ENCODE measurements around the gene EBF4. TPM values are rescaled to one million over a fixed set of nuclear protein-coding genes. Genes with fewer than 3 reads are reported as not detected.
A peak's percentile ranks its signal among the peaks of the same experiment; 100 is the strongest.

Gene EBF4
- total RNA-seq, 1 experiment from 2014 or later: 2.7 TPM

GRCh38 chr20:2655331-2656116 lies 37.1 kb upstream of the EBF4 start (continued):
- no peak for TF ChIP-seq CBFB (CRISPR knock-in tag; IDR thresholded peaks at IDR 0.05; ENCODE audit: low read depth)
- no peak for TF ChIP-seq HMGXB4 (CRISPR knock-in tag; IDR thresholded peaks at IDR 0.05)
- TF ChIP-seq NR1H2 (CRISPR knock-in tag; IDR thresholded peaks at IDR 0.05): no peak
- no peak for TF ChIP-seq NFATC4 (CRISPR knock-in tag; IDR thresholded peaks at IDR 0.05)
- TF ChIP-seq IRF2 (CRISPR knock-in tag; IDR thresholded peaks at IDR 0.05; ENCODE audit: borderline replicate concordance, low read depth): no peak
- TF ChIP-seq SMAD3 (CRISPR knock-in tag; IDR thresholded peaks at IDR 0.05; ENCODE audit: borderline replicate concordance): no peak

GRCh38 chr20:2656471-2657117 lies 36.0 kb upstream of the EBF4 start:
- H3K27me3 Mint-ChIP-seq (ENCODE audit: low read depth): no peaks in the 10 kb centered on the region
- ChIA-PET CTCF (no interaction called here), POLR2A (no interaction called here)
- no peak for TF ChIP-seq ZNF416 (CRISPR knock-in tag; IDR thresholded peaks at IDR 0.05)
- TF ChIP-seq ELF4 (CRISPR knock-in tag; IDR thresholded peaks at IDR 0.05; ENCODE audit: low read depth): no peak
- TF ChIP-seq GRHL2 (CRISPR knock-in tag; IDR thresholded peaks at IDR 0.05; ENCODE audit: insufficient replicate concordance, severe bottlenecking): no peak
- TF ChIP-seq MXD4 (CRISPR knock-in tag; IDR thresholded peaks at IDR 0.05; ENCODE audit: borderline replicate concordance): no peak
- no peak for TF ChIP-seq GABPB1 (CRISPR knock-in tag; IDR thresholded peaks at IDR 0.05)
- TF ChIP-seq CREB1 (CRISPR knock-in tag; IDR thresholded peaks at IDR 0.05): no peak
- no peak for TF ChIP-seq STAT6 (CRISPR knock-in tag; conservative IDR thresholded peaks at IDR 0.05; ENCODE audit: low read depth)
- TF ChIP-seq PRDM15 (CRISPR knock-in tag; IDR thresholded peaks at IDR 0.05): no peak
- no peak for TF ChIP-seq HMGA2 (CRISPR knock-in tag; IDR thresholded peaks at IDR 0.05)
- no peak for TF ChIP-seq FOXJ3 (CRISPR knock-in tag; IDR thresholded peaks at IDR 0.05; ENCODE audit: borderline replicate concordance)
- no peak for TF ChIP-seq E2F5 (CRISPR knock-in tag; IDR thresholded peaks at IDR 0.05)
- TF ChIP-seq ZBTB43 (CRISPR knock-in tag; IDR thresholded peaks at IDR 0.05): no peak
- TF ChIP-seq FOXP4 (CRISPR knock-in tag; IDR thresholded peaks at IDR 0.05): no peak
- no peak for TF ChIP-seq SMAD4 (CRISPR knock-in tag; IDR thresholded peaks at IDR 0.05)
- no peak for TF ChIP-seq JAZF1 (CRISPR knock-in tag; IDR thresholded peaks at IDR 0.05)
- no peak for TF ChIP-seq MYBL2 (CRISPR knock-in tag; IDR thresholded peaks at IDR 0.05)

More at GRCh38 chr20:2656471-2657117, 36.0 kb upstream of the EBF4 start:
- peak overlapping the region; percentile 78 for H3K27ac Mint-ChIP-seq
- H3K4me3 Mint-ChIP-seq: no peak overlapping the region
- peaks cover 86% of the 10 kb centered on the region for H3K36me3 Mint-ChIP-seq
- H3K4me1 Mint-ChIP-seq: peaks cover 19% of the 10 kb centered on the region
- DNase-seq (ENCODE audit: low spot score) (no peak), ATAC-seq (no peak)
- H3K9me3 Mint-ChIP-seq: no peaks in the 10 kb centered on the region
